GM10266 (cell line): ENCODE data around the gene CASKIN2.

Experiments used
- DNase-seq: peaks from one replicate; pipeline ENCODE4 v3.0.0; 2012; ENCODE audit errors: extremely low spot score
- TF ChIP-seq, protein P1 (sequence below): IDR thresholded peaks from 2 replicates; pipeline ENCODE4 v1.5.1; 2012; ENCODE audit warnings: mild to moderate bottlenecking, low read depth; ENCODE audit not compliant: control insufficient read depth, insufficient read depth; ENCODE audit errors: missing control alignments

Gene CASKIN2, protein sequence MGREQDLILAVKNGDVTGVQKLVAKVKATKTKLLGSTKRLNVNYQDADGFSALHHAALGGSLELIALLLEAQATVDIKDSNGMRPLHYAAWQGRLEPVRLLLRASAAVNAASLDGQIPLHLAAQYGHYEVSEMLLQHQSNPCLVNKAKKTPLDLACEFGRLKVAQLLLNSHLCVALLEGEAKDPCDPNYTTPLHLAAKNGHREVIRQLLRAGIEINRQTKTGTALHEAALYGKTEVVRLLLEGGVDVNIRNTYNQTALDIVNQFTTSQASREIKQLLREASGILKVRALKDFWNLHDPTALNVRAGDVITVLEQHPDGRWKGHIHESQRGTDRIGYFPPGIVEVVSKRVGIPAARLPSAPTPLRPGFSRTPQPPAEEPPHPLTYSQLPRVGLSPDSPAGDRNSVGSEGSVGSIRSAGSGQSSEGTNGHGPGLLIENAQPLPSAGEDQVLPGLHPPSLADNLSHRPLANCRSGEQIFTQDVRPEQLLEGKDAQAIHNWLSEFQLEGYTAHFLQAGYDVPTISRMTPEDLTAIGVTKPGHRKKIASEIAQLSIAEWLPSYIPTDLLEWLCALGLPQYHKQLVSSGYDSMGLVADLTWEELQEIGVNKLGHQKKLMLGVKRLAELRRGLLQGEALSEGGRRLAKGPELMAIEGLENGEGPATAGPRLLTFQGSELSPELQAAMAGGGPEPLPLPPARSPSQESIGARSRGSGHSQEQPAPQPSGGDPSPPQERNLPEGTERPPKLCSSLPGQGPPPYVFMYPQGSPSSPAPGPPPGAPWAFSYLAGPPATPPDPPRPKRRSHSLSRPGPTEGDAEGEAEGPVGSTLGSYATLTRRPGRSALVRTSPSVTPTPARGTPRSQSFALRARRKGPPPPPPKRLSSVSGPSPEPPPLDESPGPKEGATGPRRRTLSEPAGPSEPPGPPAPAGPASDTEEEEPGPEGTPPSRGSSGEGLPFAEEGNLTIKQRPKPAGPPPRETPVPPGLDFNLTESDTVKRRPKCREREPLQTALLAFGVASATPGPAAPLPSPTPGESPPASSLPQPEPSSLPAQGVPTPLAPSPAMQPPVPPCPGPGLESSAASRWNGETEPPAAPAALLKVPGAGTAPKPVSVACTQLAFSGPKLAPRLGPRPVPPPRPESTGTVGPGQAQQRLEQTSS (N-terminal part only)

GRCh38 chr17:75515496-75516254 is at the start of gene CASKIN2:
CASKIN2 (minus strand) TSS chr17:75515537; CDS start chr17:75513804, 1,733 bp downstream.
- DNase-seq, result peak; percentile 97

DNA sequence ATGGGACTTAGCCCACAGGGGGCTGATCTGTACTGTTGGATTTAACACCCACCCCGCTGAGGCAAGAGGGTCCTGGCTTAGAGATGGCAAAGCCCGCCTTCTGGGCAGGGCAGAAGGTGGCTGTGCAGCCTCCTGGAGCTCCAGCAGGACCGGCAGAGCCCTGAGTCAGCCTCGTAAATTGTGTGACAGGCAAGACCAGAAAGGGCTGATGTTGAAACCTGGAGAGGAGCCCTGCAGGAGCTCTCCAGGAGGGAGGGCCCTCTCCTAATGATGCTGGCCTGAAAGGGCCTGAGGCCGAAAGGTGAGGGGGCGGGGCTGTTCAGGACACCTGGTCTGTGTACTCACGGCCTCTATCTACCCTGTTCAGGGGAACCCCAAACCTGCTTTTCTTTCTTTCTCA is 49.7 kb upstream of the CASKIN2 start:
- TF ChIP-seq, protein P1, sequence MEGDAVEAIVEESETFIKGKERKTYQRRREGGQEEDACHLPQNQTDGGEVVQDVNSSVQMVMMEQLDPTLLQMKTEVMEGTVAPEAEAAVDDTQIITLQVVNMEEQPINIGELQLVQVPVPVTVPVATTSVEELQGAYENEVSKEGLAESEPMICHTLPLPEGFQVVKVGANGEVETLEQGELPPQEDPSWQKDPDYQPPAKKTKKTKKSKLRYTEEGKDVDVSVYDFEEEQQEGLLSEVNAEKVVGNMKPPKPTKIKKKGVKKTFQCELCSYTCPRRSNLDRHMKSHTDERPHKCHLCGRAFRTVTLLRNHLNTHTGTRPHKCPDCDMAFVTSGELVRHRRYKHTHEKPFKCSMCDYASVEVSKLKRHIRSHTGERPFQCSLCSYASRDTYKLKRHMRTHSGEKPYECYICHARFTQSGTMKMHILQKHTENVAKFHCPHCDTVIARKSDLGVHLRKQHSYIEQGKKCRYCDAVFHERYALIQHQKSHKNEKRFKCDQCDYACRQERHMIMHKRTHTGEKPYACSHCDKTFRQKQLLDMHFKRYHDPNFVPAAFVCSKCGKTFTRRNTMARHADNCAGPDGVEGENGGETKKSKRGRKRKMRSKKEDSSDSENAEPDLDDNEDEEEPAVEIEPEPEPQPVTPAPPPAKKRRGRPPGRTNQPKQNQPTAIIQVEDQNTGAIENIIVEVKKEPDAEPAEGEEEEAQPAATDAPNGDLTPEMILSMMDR, result no peak
- no peak for DNase-seq

More at GRCh38 chr17:75515496-75516254, at the start of gene CASKIN2:
- TF ChIP-seq, protein P1, result peak; percentile 98

DNA sequence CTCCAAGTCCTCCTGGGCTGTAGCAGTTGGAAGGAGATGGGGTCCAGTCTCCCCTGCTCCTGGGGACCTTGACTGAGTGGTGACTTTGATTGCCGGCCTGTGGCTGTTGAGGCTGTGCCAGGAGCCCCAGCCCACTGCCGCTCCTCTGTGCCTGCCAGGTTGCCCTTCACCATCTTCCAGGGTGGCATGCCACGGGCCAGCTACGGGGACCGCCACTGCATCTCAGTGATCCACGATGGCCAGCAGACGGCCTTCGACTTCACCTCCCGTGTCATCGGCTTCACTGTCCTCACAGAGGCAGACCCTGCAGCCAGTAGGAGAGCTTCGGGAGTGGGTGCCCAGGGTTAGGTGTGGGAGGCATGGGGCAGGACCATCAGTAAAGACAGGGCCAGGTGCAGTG is 48.9 kb upstream of the CASKIN2 start:
- DNase-seq, result no peak
- TF ChIP-seq, protein P1, result no peak

DNA sequence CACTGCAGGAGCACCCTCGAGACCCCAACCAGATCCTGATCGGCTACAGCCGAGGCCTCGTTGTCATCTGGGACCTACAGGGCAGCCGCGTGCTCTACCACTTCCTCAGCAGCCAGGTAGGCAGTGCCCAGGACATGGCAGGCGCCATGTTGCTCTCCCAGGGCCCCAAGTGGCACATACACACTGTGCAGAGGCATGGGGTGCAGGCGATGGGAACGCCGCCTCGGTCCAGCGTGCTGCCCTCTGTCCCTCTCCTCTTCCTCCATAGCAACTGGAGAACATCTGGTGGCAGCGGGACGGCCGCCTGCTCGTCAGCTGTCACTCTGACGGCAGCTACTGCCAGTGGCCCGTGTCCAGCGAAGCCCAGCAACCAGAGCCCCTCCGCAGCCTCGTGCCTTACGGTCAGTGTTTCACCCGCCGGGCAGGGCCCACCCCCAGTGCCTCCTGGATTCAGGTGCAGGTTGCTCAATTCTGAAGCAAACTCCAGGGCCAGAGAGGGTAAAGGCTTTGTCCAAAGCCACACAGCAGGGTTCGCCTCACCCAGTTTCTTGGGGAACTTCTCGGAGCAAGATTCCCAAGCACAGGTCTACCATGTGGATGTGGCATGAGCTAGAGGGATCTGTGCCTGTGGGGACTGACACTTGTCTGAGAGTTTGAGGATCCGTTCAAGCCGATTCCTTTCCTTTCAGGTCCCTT is 47.9 kb upstream of the CASKIN2 start:
- DNase-seq, result no peak
- TF ChIP-seq, protein P1, result no peak

DNA sequence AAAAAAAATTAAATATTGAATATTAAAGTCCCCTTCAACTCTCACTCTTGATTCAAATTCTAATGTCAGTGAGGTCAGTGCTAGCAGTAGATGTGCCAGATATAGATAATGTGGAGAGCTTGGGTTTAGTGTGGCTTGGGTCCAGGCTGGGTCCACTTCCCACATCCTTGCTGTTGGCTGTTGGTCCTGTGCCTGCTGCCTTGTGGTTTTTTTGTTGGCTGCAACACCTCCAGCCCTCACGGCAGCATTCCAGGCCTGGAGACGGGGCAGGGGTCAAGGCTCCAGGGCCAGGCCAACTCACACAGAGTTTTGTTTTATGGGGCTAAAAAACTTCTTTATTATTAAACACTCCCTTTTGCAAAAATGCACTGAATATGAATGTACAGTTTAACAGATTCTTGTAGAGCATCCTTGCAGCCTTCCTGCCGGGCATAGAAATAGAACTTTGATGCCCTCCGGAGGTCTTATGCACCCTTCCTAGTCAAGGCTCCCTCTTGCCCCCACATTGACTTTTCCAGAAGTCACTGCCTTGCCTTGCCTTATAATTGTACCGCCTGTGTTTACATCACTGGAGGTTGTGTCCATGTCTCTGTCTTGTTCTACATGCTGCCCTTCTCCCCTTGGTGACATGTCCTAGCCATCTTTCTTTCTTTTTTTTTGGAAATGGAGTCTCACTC is 46.7 kb upstream of the CASKIN2 start:
- DNase-seq, result no peak
- TF ChIP-seq, protein P1, result no peak
